DOHH2 (cell line): ENCODE data around the gene SLC35E3.

Experiments
- EZH2phosphoT487 ChIP-seq: fragments of 200-600 bp; sonication (generic); IDR thresholded peaks from 2 replicates; pipeline ENCODE4 v1.6.1; 2017; ENCODE audit warnings: borderline replicate concordance, mild to moderate bottlenecking, antibody characterized with exemption, low read length, moderate library complexity, mixed read lengths
- TF ChIP-seq, protein P1 (sequence below): fragments of 200-600 bp; sonication (generic); IDR thresholded peaks from one replicate; pipeline ENCODE4 v1.5.1; 2014; ENCODE audit warnings: antibody characterized with exemption, mild to moderate bottlenecking, low read depth, low read length; ENCODE audit not compliant: poor library complexity, severe bottlenecking

DNA sequence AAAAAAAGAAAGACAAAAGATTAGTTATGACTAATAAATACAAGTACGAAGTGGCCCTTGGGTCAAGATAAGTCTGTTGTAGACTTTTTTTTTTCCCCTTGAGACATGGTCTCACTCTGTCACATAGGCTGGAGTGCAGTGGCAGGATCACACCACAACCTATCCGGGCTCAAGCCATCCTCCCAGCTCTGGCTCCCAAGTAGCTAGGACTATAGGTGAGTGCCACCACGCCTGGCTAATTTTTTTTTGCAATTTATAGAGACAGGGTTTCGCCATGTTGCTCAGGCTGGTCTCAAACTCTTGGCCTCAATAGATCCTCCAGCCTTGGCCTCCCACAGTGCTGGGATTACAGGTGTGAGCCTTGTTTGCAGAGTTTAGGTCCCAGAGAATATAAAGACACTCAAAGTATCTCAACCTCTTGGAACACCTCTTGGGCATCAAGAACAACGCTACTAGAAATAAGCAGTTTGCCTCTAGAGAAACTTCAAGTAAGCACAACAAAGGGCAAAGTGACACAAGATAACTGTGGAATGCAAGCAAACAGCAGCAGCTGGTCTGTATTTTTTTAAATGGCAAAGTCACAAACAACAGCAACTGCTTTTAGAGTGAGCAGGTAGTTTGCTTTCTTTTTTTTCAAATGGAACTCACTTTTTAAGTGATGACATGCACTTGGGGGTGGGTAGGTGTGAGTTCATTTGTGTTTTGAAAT is 58.1 kb downstream of the SLC35E3 start:
- TF ChIP-seq, protein P1, sequence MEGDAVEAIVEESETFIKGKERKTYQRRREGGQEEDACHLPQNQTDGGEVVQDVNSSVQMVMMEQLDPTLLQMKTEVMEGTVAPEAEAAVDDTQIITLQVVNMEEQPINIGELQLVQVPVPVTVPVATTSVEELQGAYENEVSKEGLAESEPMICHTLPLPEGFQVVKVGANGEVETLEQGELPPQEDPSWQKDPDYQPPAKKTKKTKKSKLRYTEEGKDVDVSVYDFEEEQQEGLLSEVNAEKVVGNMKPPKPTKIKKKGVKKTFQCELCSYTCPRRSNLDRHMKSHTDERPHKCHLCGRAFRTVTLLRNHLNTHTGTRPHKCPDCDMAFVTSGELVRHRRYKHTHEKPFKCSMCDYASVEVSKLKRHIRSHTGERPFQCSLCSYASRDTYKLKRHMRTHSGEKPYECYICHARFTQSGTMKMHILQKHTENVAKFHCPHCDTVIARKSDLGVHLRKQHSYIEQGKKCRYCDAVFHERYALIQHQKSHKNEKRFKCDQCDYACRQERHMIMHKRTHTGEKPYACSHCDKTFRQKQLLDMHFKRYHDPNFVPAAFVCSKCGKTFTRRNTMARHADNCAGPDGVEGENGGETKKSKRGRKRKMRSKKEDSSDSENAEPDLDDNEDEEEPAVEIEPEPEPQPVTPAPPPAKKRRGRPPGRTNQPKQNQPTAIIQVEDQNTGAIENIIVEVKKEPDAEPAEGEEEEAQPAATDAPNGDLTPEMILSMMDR, result no peak
- TF ChIP-seq EZH2phosphoT487, result no peak
